Measurements from ENCODE around the gene TCEA3.

Gene TCEA3

GRCh38 chr1:23442751-23443150 lies 18.2 kb upstream of the TCEA3 start:
- TF ChIP-seq SIN3A (IDR thresholded peaks at IDR 0.05; ENCODE audit: borderline replicate concordance, insufficient read depth, low read length) (no peak), POLR2AphosphoS5 (IDR thresholded peaks at IDR 0.05; ENCODE audit: low read depth, low read length) (no peak), FOXP2 (optimal IDR thresholded peaks at IDR 0.05; ENCODE audit: borderline replicate concordance, extremely low read depth, extremely low read length, insufficient read depth) (no peak), TAF1 (IDR thresholded peaks at IDR 0.05; ENCODE audit: borderline replicate concordance, insufficient read depth, low read length) (no peak), REST (IDR thresholded peaks at IDR 0.05; ENCODE audit: insufficient read depth in 1 of 2, low read depth in 2 of 2, low read length in 2 of 2) (no peak)

- TF ChIP-seq POLR2AphosphoS5 (IDR thresholded peaks at IDR 0.05; ENCODE audit: low read depth, low read length): no peak
- TF ChIP-seq TAF1 (IDR thresholded peaks at IDR 0.05; ENCODE audit: borderline replicate concordance, insufficient read depth, low read length): no peak
- no peak for TF ChIP-seq SIN3A (IDR thresholded peaks at IDR 0.05; ENCODE audit: borderline replicate concordance, insufficient read depth, low read length)
- TF ChIP-seq REST (IDR thresholded peaks at IDR 0.05; ENCODE audit: insufficient read depth in 1 of 2, low read depth in 2 of 2, low read length in 2 of 2): no peak
- TF ChIP-seq FOXP2 (optimal IDR thresholded peaks at IDR 0.05; ENCODE audit: borderline replicate concordance, extremely low read depth, extremely low read length, insufficient read depth): no peak
Observed at GRCh38 chr1:23441446-23442148, 17.0 kb upstream of the TCEA3 start.

- TF ChIP-seq SIN3A (IDR thresholded peaks at IDR 0.05; ENCODE audit: borderline replicate concordance, insufficient read depth, low read length) (no peak), TAF1 (IDR thresholded peaks at IDR 0.05; ENCODE audit: borderline replicate concordance, insufficient read depth, low read length) (no peak), FOXP2 (optimal IDR thresholded peaks at IDR 0.05; ENCODE audit: borderline replicate concordance, extremely low read depth, extremely low read length, insufficient read depth) (no peak), POLR2AphosphoS5 (IDR thresholded peaks at IDR 0.05; ENCODE audit: low read depth, low read length) (no peak), REST (IDR thresholded peaks at IDR 0.05; ENCODE audit: insufficient read depth in 1 of 2, low read depth in 2 of 2, low read length in 2 of 2) (no peak)
Observed at GRCh38 chr1:23438545-23438944, 14.0 kb upstream of the TCEA3 start.

GRCh38 chr1:23437355-23437664 lies 12.8 kb upstream of the TCEA3 start:
- no peak for TF ChIP-seq TAF1 (IDR thresholded peaks at IDR 0.05; ENCODE audit: borderline replicate concordance, insufficient read depth, low read length)
- no peak for TF ChIP-seq POLR2AphosphoS5 (IDR thresholded peaks at IDR 0.05; ENCODE audit: low read depth, low read length)
- no peak for TF ChIP-seq FOXP2 (optimal IDR thresholded peaks at IDR 0.05; ENCODE audit: borderline replicate concordance, extremely low read depth, extremely low read length, insufficient read depth)
- no peak for TF ChIP-seq REST (IDR thresholded peaks at IDR 0.05; ENCODE audit: insufficient read depth in 1 of 2, low read depth in 2 of 2, low read length in 2 of 2)
- TF ChIP-seq SIN3A (IDR thresholded peaks at IDR 0.05; ENCODE audit: borderline replicate concordance, insufficient read depth, low read length): no peak

All from PFSK-1 (cell line).